CD14-positive monocyte (primary cell): Measurements from ENCODE around the gene IMMP2L. TPM values are rescaled to one million over a fixed set of nuclear protein-coding genes. Genes with fewer than 3 reads are reported as not detected.

Experiments
- DNase-seq, 3 donors: peaks; one replicate each; pipeline ENCODE4 v3.0.0-alpha.2; 2011 to 2022
- H2AFZ ChIP-seq: 2 replicates; pipeline ENCODE4 v1.6.0; 2012; ENCODE audit warnings: mild to moderate bottlenecking, low read depth, low read length, inconsistent platforms; ENCODE audit not compliant: insufficient read depth, poor library complexity, severe bottlenecking
- H3K27ac ChIP-seq, 2 donors: 1 replicate in 1 of 2; 2 replicates in 1 of 2; pipeline ENCODE4 v1.5.1; 2012 to 2013; ENCODE audit warnings: low read length in 2 of 2, control low read depth in 1 of 2, inconsistent platforms in 1 of 2, low read depth in 1 of 2, mild to moderate bottlenecking in 1 of 2
- H3K27me3 ChIP-seq, 2 donors: one replicate each; pipeline versions ENCODE4 v1.6.0 to v1.6.1; 2011 to 2013; ENCODE audit warnings: low read length in 2 of 2; ENCODE audit not compliant: control insufficient read depth in 2 of 2, insufficient read depth in 2 of 2
- H3K36me3 ChIP-seq, 2 donors: replicated peaks in 1 of 2; 1 replicate in 1 of 2; 2 replicates in 1 of 2; pipeline versions ENCODE4 v1.5.1 to v1.6.1; 2012 to 2013; ENCODE audit warnings: low read length in 2 of 2, control low read depth in 1 of 2, inconsistent platforms in 1 of 2, mild to moderate bottlenecking in 1 of 2; ENCODE audit not compliant: insufficient read depth in 2 of 2, control insufficient read depth in 1 of 2
- H3K4me1 ChIP-seq, 2 donors: 1 replicate in 1 of 2; 2 replicates in 1 of 2; pipeline versions ENCODE4 v1.5.1 to v1.6.1; 2012 to 2013; ENCODE audit warnings: low read length in 2 of 2, control low read depth in 1 of 2, inconsistent platforms in 1 of 2, mild to moderate bottlenecking in 1 of 2, moderate library complexity in 1 of 2; ENCODE audit not compliant: insufficient read depth in 2 of 2, control insufficient read depth in 1 of 2
- H3K4me2 ChIP-seq: replicated peaks from 2 replicates; pipeline ENCODE3; 2012; ENCODE audit warnings: low read length, moderate library complexity, mild to moderate bottlenecking; ENCODE audit not compliant: poor library complexity, severe bottlenecking; ENCODE audit errors: extremely low read depth
- H3K4me3 ChIP-seq, 3 experiments: fragments of 200-600 bp in 1 of 3; sonication (generic) in 1 of 3; replicated peaks in 1 of 3; 1 replicate in 2 of 3; 2 replicates in 1 of 3; pipeline ENCODE4 v1.5.1; 2011 to 2013; ENCODE audit warnings: low read length in 3 of 3, mild to moderate bottlenecking in 3 of 3, control low read depth in 2 of 3, low read depth in 2 of 3, inconsistent platforms in 1 of 3, moderate library complexity in 1 of 3
- H3K79me2 ChIP-seq: 2 replicates; pipeline ENCODE4 v1.6.0; 2012; ENCODE audit warnings: mild to moderate bottlenecking, control low read depth, inconsistent platforms, low read length, moderate library complexity; ENCODE audit not compliant: insufficient read depth
- H3K9ac ChIP-seq: 2 replicates; pipeline ENCODE4 v1.6.0; 2017; ENCODE audit warnings: low read length, mild to moderate bottlenecking; ENCODE audit not compliant: insufficient read depth, poor library complexity, severe bottlenecking
- H3K9me3 ChIP-seq, 2 donors: replicated peaks in 1 of 2; 1 replicate in 1 of 2; 2 replicates in 1 of 2; pipeline versions ENCODE4 v1.5.1 to v1.6.1; 2012 to 2013; ENCODE audit warnings: low read length in 2 of 2, control low read depth in 1 of 2; ENCODE audit not compliant: control insufficient read depth in 1 of 2, insufficient read depth in 1 of 2
- H4K20me1 ChIP-seq: 2 replicates; pipeline ENCODE4 v1.6.0; 2012; ENCODE audit warnings: mild to moderate bottlenecking, low read length, control low read depth, moderate library complexity; ENCODE audit not compliant: insufficient read depth
- H3K27ac Mint-ChIP-seq, 7 donors: one replicate each; pipeline ENCODE4 v1.8.0; 2020; ENCODE audit warnings: mild to moderate bottlenecking in 7 of 7, mixed read lengths in 7 of 7, moderate library complexity in 6 of 7, inconsistent platforms in 2 of 7
- H3K27me3 Mint-ChIP-seq, 3 donors: one replicate each; pipeline ENCODE4 v1.8.0; 2021 to 2022; ENCODE audit warnings: low read depth in 3 of 3, mild to moderate bottlenecking in 3 of 3, mixed read lengths in 3 of 3, moderate library complexity in 3 of 3, inconsistent platforms in 1 of 3
- H3K36me3 Mint-ChIP-seq, 2 donors: one replicate each; pipeline ENCODE4 v1.8.0; 2020; ENCODE audit warnings: mixed read lengths in 2 of 2, inconsistent platforms in 1 of 2, mild to moderate bottlenecking in 1 of 2
- H3K4me1 Mint-ChIP-seq: one replicate; pipeline ENCODE4 v1.8.0; 2020; ENCODE audit warnings: mild to moderate bottlenecking, mixed read lengths
- H3K4me3 Mint-ChIP-seq, 2 donors: one replicate each; pipeline ENCODE4 v1.8.0; 2020; ENCODE audit warnings: mild to moderate bottlenecking in 2 of 2, mixed read lengths in 2 of 2, moderate library complexity in 1 of 2
- H3K9me3 Mint-ChIP-seq, 7 donors: one replicate each; pipeline ENCODE4 v1.8.0; 2020 to 2022; ENCODE audit warnings: mixed read lengths in 7 of 7, mild to moderate bottlenecking in 6 of 7, moderate library complexity in 6 of 7, inconsistent platforms in 2 of 7
- WGBS: methylation state at CpG from one replicate; pipeline ENCODE4 v1.1.5; 2013; ENCODE audit warnings: missing lambda C conversion rate; ENCODE audit not compliant: insufficient coverage; 5-methylcytosine and 5-hydroxymethylcytosine counted together
- intact Hi-C, 2 donors: fragments of 100-400 bp; cut with micrococcal nuclease; formaldehyde crosslinking; loops; one replicate each; pipeline versions ENCODE4 v1.15.0 to v1.15.1; 2023
- polyA plus RNA-seq, 3 donors: library from polyadenylated mRNA; depleted of rRNA in 1 of 3; unstranded in 2 of 3; stranded (reverse) in 1 of 3; fragments of 300-500 nt in 2 of 3; fragments of >200 nt in 1 of 3; fragmentation: Illumina TruSeq in 2 of 3; gene quantifications; 1 replicate in 2 of 3; 2 replicates in 1 of 3; pipeline ENCODE4 v1.2.3, GENCODE V29; 2012 to 2021
- TF ChIP-seq, protein P1 (sequence below): fragments of 200-600 bp; IDR thresholded peaks from one replicate; pipeline ENCODE4 v1.8.0; 2022; ENCODE audit warnings: antibody characterized with exemption, mild to moderate bottlenecking

IMMP2L gene
- polyA plus RNA-seq, 3 donors, result 1.9 to 6.4 (median 6.2) TPM

DNA sequence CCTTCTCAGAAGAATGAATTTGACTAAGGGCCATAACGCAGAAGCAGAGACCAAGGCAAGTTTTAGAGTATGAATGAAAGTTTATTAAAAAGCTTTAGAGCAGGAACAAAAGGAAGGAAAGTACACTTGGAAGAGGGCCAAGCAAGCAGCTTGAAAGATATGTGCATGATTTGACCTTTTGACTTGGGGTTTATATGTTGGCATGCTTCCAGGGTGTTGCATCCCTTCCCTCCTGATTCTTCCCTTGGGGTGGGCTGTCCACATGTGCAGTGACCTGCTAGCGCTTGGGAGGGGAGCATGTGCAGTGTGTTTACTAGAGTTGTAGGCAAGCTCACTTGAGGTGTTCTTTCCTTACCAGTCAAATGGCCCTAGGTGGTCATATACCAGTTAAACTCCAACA is 509.3 kb downstream of the IMMP2L start:
- Mint-ChIP-seq H3K27ac (no peak overlapping the region), H3K4me3 (no peak overlapping the region), H3K36me3 (no peaks in the 10 kb centered on the region), H3K4me1 (no peaks in the 10 kb centered on the region), H3K9me3 (peaks cover 0 to 3% (median 0%) of the 10 kb centered on the region in 7 donors), H3K27me3 (no peaks in the 10 kb centered on the region)
- intact Hi-C loops, result no loop called here
- no peaks in the 10 kb centered on the region for H3K36me3 ChIP-seq
- no peak overlapping the region for H3K27ac ChIP-seq
- H3K9me3 ChIP-seq, result peaks cover 0 to 4% of the 10 kb centered on the region in 2 donors
- H4K20me1 ChIP-seq, result no peaks in the 10 kb centered on the region
- H3K4me1 ChIP-seq, result no peaks in the 10 kb centered on the region
- H3K79me2 ChIP-seq, result no peaks in the 10 kb centered on the region
- no peak overlapping the region for H3K9ac ChIP-seq
- no peak overlapping the region for H3K4me2 ChIP-seq
- WGBS, result 89% methylated on average over 1 of the region's 2 CpGs
- DNase-seq, result no peak
- H3K27me3 ChIP-seq, result no peaks in the 10 kb centered on the region
- H3K4me3 ChIP-seq, result no peak overlapping the region
- TF ChIP-seq, protein P1, sequence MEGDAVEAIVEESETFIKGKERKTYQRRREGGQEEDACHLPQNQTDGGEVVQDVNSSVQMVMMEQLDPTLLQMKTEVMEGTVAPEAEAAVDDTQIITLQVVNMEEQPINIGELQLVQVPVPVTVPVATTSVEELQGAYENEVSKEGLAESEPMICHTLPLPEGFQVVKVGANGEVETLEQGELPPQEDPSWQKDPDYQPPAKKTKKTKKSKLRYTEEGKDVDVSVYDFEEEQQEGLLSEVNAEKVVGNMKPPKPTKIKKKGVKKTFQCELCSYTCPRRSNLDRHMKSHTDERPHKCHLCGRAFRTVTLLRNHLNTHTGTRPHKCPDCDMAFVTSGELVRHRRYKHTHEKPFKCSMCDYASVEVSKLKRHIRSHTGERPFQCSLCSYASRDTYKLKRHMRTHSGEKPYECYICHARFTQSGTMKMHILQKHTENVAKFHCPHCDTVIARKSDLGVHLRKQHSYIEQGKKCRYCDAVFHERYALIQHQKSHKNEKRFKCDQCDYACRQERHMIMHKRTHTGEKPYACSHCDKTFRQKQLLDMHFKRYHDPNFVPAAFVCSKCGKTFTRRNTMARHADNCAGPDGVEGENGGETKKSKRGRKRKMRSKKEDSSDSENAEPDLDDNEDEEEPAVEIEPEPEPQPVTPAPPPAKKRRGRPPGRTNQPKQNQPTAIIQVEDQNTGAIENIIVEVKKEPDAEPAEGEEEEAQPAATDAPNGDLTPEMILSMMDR, result no peak
- no peak overlapping the region for H2AFZ ChIP-seq

DNA sequence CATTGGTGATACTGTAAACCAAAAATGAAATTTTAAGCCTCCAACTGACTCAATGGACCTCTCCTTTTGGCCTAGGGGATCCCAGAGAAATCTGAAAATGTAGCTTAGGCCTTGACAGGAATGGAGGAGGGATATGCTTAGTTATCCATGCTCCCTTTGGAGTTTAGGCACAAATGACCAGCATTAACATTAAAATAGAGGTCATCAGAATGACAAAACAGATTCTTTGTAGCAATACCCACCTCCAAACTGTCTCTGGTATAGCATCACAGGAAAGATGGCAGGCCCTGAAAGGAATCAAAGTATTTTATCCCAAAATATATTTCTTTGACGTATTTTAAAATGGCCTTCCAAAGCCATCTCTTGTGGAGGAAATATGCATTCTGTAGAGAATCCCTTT is 510.5 kb downstream of the IMMP2L start:
- no CpG with 5 or more reads among the region's 1 CpG for WGBS
- Mint-ChIP-seq H3K4me1 (no peaks in the 10 kb centered on the region), H3K27me3 (peaks cover 0 to 2% (median 0%) of the 10 kb centered on the region in 3 donors), H3K9me3 (peaks cover 0 to 7% (median 3%) of the 10 kb centered on the region in 7 donors), H3K4me3 (no peak overlapping the region), H3K36me3 (no peaks in the 10 kb centered on the region), H3K27ac (no peak overlapping the region)
- no peaks in the 10 kb centered on the region for H3K27me3 ChIP-seq
- H3K9me3 ChIP-seq, result peaks cover 0 to 4% of the 10 kb centered on the region in 2 donors
- H3K9ac ChIP-seq, result no peak overlapping the region
- no peak overlapping the region for H3K4me3 ChIP-seq
- H3K27ac ChIP-seq, result no peak overlapping the region
- H4K20me1 ChIP-seq, result no peaks in the 10 kb centered on the region
- intact Hi-C loops, result no loop called here
- no peak for DNase-seq
- no peaks in the 10 kb centered on the region for H3K79me2 ChIP-seq
- H3K4me2 ChIP-seq, result no peak overlapping the region
- H2AFZ ChIP-seq, result no peak overlapping the region
- TF ChIP-seq, protein P1, result no peak
- no peaks in the 10 kb centered on the region for H3K4me1 ChIP-seq
- H3K36me3 ChIP-seq, result no peaks in the 10 kb centered on the region
